GM23338 (cell line): Measurements from ENCODE around the gene CLSTN1. TPM values are rescaled to one million over a fixed set of nuclear protein-coding genes. Genes with fewer than 3 reads are reported as not detected.

Experiments used
- ATAC-seq: fragments of 200-7000 bp; cut with Tn5 transposase; 3 replicates; pipeline ENCODE4 v1.9.1; 2020
- DNase-seq: peaks from one replicate; pipeline ENCODE4 v3.0.0-alpha.2; 2015; ENCODE audit warnings: low spot score
- H2AFZ ChIP-seq: fragments of 200-600 bp; sonication (generic); 2 replicates; pipeline ENCODE4 v1.8.0; 2016; ENCODE audit warnings: antibody characterized with exemption, mild to moderate bottlenecking, moderate library complexity
- H3F3A ChIP-seq: fragments of 200-600 bp; sonication (generic); replicated peaks from 2 replicates; pipeline ENCODE4 v1.8.0; 2017; ENCODE audit warnings: antibody characterized with exemption, mixed run types, low read depth
- H3K27ac ChIP-seq: fragments of 200-600 bp; sonication (generic); 2 replicates; pipeline ENCODE4 v1.6.1; 2016; ENCODE audit warnings: low read depth
- H3K27me3 ChIP-seq: fragments of 200-600 bp; sonication (generic); 2 replicates; pipeline ENCODE4 v1.8.0; 2016; ENCODE audit warnings: mild to moderate bottlenecking, mixed run types, moderate library complexity; ENCODE audit not compliant: insufficient read depth
- H3K36me3 ChIP-seq: fragments of 200-600 bp; sonication (generic); 2 replicates; pipeline ENCODE4 v1.8.0; 2016; ENCODE audit warnings: mild to moderate bottlenecking; ENCODE audit not compliant: insufficient read depth
- H3K4me1 ChIP-seq: fragments of 200-600 bp; sonication (generic); 2 replicates; pipeline ENCODE4 v1.8.0; 2016; ENCODE audit warnings: mild to moderate bottlenecking, moderate library complexity; ENCODE audit not compliant: insufficient read depth
- H3K4me2 ChIP-seq: fragments of 200-600 bp; sonication (generic); 2 replicates; pipeline ENCODE4 v1.7.1; 2017; ENCODE audit warnings: mixed run types
- H3K4me3 ChIP-seq: fragments of 200-600 bp; sonication (generic); 2 replicates; pipeline ENCODE4 v1.6.1; 2016; ENCODE audit warnings: mixed run types
- H3K79me2 ChIP-seq: fragments of 200-600 bp; sonication (generic); replicated peaks from 2 replicates; pipeline ENCODE4 v1.8.0; 2017; ENCODE audit warnings: mild to moderate bottlenecking; ENCODE audit not compliant: insufficient read depth
- H3K9me2 ChIP-seq: fragments of 200-600 bp; sonication (generic); 2 replicates; pipeline ENCODE4 v1.8.0; 2017; ENCODE audit not compliant: insufficient read depth
- H4K20me1 ChIP-seq: fragments of 200-600 bp; sonication (generic); replicated peaks from 2 replicates; pipeline ENCODE4 v1.8.0; 2017; ENCODE audit warnings: mild to moderate bottlenecking; ENCODE audit not compliant: insufficient read depth
- H3K27ac Mint-ChIP-seq: 2 replicates; pipeline ENCODE4 v1.8.0; 2020; ENCODE audit warnings: inconsistent platforms, mild to moderate bottlenecking, moderate library complexity, mixed read lengths
- H3K27me3 Mint-ChIP-seq: 3 replicates; pipeline ENCODE4 v1.8.0; 2022; ENCODE audit warnings: low read depth, mild to moderate bottlenecking, moderate library complexity, mixed read lengths, inconsistent platforms; ENCODE audit not compliant: insufficient read depth, poor library complexity
- H3K36me3 Mint-ChIP-seq: 3 replicates; pipeline ENCODE4 v1.8.0; 2021; ENCODE audit warnings: low read depth, mild to moderate bottlenecking, inconsistent platforms, moderate library complexity, mixed read lengths
- H3K4me1 Mint-ChIP-seq: 3 replicates; pipeline ENCODE4 v1.8.0; 2020; ENCODE audit warnings: mild to moderate bottlenecking, inconsistent platforms, mixed read lengths
- H3K4me3 Mint-ChIP-seq: 3 replicates; pipeline ENCODE4 v1.8.0; 2021; ENCODE audit warnings: moderate library complexity, mild to moderate bottlenecking, inconsistent platforms, mixed read lengths
- H3K9me3 Mint-ChIP-seq: 3 replicates; pipeline ENCODE4 v1.8.0; 2020; ENCODE audit warnings: moderate library complexity, mild to moderate bottlenecking, inconsistent platforms, mixed read lengths
- CREB1 ChIP-seq: fragments of 250-450 bp; sonication (Bioruptor Pico); IDR thresholded peaks from 2 replicates; pipeline ENCODE4 v1.5.0; 2020; ENCODE audit warnings: low read depth, mild to moderate bottlenecking, moderate library complexity
- ETS1 ChIP-seq: IDR thresholded peaks from 2 replicates; pipeline ENCODE4 v1.6.1; 2016; ENCODE audit warnings: antibody characterized with exemption
- EZH2phosphoT487 ChIP-seq: fragments of 200-600 bp; sonication (generic); IDR thresholded peaks from one replicate; pipeline ENCODE4 v1.8.1; 2018; ENCODE audit warnings: antibody characterized with exemption; ENCODE audit not compliant: unreplicated experiment
- JUNB ChIP-seq: IDR thresholded peaks from one replicate; pipeline ENCODE4 v1.6.1; 2016; ENCODE audit warnings: antibody characterized with exemption; ENCODE audit not compliant: unreplicated experiment
- NANOG ChIP-seq: IDR thresholded peaks from 2 replicates; pipeline ENCODE4 v1.6.1; 2016; ENCODE audit warnings: antibody characterized with exemption, borderline replicate concordance
- POLR2AphosphoS5 ChIP-seq: IDR thresholded peaks from 2 replicates; pipeline ENCODE4 v1.6.1; 2016; ENCODE audit warnings: antibody characterized with exemption, low read depth
- STAT1 ChIP-seq: IDR thresholded peaks from one replicate; pipeline ENCODE4 v1.6.1; 2016; ENCODE audit warnings: antibody characterized with exemption; ENCODE audit not compliant: unreplicated experiment
- ZNF462 ChIP-seq: fragments of 250-450 bp; sonication (Bioruptor Pico); IDR thresholded peaks from 2 replicates; pipeline ENCODE4 v1.5.0; 2020; ENCODE audit warnings: mild to moderate bottlenecking, moderate library complexity
- polyA plus RNA-seq: library from polyadenylated mRNA; unstranded; fragments of >200 nt; fragmentation: Nextera tagmentation; extraction: Ambion mirVana; gene quantifications from 2 replicates; pipeline ENCODE4 v1.2.1, GENCODE V29; 2016
- total RNA-seq: library from RNA; depleted of rRNA; stranded (reverse); fragments of >200 nt; shearing (Covaris generic); gene quantifications from 2 replicates; pipeline ENCODE4 v1.2.3, GENCODE V29; 2014
- TF ChIP-seq, protein P1 (sequence below), 2 experiments: fragments of 200-600 bp in 1 of 2; sonication (generic) in 1 of 2; conservative IDR thresholded peaks; 2 replicates each; pipeline versions ENCODE4 v1.5.1 to v1.6.1; 2016 to 2017; ENCODE audit warnings: antibody characterized with exemption in 2 of 2, low read depth in 2 of 2, mild to moderate bottlenecking in 2 of 2, moderate library complexity in 1 of 2

Gene CLSTN1
- total and polyA plus RNA-seq, 2 experiments from 2014 or later = 38.5 to 66.2 TPM

GRCh38 chr1:9847269-9847668 lies 23.5 kb upstream of the CLSTN1 start:
- no peaks in the 10 kb centered on the region for H3K9me3 Mint-ChIP-seq

GRCh38 chr1:9846611-9847171 lies 22.9 kb upstream of the CLSTN1 start:
- DNase-seq = no peak
- no peak overlapping the region for H3K27ac Mint-ChIP-seq
- ATAC-seq = peak; percentile 13
- TF ChIP-seq ETS1 (no peak), EZH2phosphoT487 (no peak), STAT1 (no peak), NANOG (no peak), ZNF462 (no peak), CREB1 (CRISPR knock-in tag) (no peak)
- TF ChIP-seq, protein P1, sequence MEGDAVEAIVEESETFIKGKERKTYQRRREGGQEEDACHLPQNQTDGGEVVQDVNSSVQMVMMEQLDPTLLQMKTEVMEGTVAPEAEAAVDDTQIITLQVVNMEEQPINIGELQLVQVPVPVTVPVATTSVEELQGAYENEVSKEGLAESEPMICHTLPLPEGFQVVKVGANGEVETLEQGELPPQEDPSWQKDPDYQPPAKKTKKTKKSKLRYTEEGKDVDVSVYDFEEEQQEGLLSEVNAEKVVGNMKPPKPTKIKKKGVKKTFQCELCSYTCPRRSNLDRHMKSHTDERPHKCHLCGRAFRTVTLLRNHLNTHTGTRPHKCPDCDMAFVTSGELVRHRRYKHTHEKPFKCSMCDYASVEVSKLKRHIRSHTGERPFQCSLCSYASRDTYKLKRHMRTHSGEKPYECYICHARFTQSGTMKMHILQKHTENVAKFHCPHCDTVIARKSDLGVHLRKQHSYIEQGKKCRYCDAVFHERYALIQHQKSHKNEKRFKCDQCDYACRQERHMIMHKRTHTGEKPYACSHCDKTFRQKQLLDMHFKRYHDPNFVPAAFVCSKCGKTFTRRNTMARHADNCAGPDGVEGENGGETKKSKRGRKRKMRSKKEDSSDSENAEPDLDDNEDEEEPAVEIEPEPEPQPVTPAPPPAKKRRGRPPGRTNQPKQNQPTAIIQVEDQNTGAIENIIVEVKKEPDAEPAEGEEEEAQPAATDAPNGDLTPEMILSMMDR (conservative IDR thresholded peaks at IDR 0.05; ENCODE audit: low read depth in 2 of 2) = no peak

More at GRCh38 chr1:9847269-9847668, 23.5 kb upstream of the CLSTN1 start:
- TF ChIP-seq, protein P1 (conservative IDR thresholded peaks at IDR 0.05; ENCODE audit: low read depth in 2 of 2) = no peak
- TF ChIP-seq POLR2AphosphoS5 = no peak
- TF ChIP-seq STAT1 = no peak
- no peak for TF ChIP-seq JUNB
- TF ChIP-seq NANOG = no peak
- no peak for ATAC-seq
- Histone ChIP-seq H3K4me1 (peaks cover 14% of the 10 kb centered on the region), H3F3A (peaks cover 6% of the 10 kb centered on the region; the same call in 1 of the 2 replicates), H3K9me2 (no peaks in the 10 kb centered on the region), H3K27ac (no peak overlapping the region), H3K79me2 (no peaks in the 10 kb centered on the region), H3K4me3 (no peak overlapping the region), H3K4me2 (peak overlapping the region; percentile 65; the same call in 1 of the 2 replicates), H3K36me3 (no peaks in the 10 kb centered on the region), H3K27me3 (no peaks in the 10 kb centered on the region), H2AFZ (no peak overlapping the region), H4K20me1 (no peaks in the 10 kb centered on the region)
- no peak for DNase-seq
- Mint-ChIP-seq H3K27ac (no peak overlapping the region), H3K4me1 (peaks cover 40% of the 10 kb centered on the region), H3K4me3 (no peak overlapping the region), H3K27me3 (peaks cover 4% of the 10 kb centered on the region), H3K36me3 (no peaks in the 10 kb centered on the region)

More at GRCh38 chr1:9846611-9847171, 22.9 kb upstream of the CLSTN1 start:
- no peaks in the 10 kb centered on the region for H3K79me2 ChIP-seq
- H3F3A ChIP-seq = peaks cover 6% of the 10 kb centered on the region; the same call in 1 of the 2 replicates
- no peaks in the 10 kb centered on the region for H3K36me3 ChIP-seq
- no peaks in the 10 kb centered on the region for H4K20me1 ChIP-seq
- H3K9me2 ChIP-seq = no peaks in the 10 kb centered on the region
- H3K27me3 Mint-ChIP-seq = peaks cover 6% of the 10 kb centered on the region
- peaks cover 40% of the 10 kb centered on the region for H3K4me1 Mint-ChIP-seq
- no peak overlapping the region for H3K4me3 ChIP-seq
- H3K4me1 ChIP-seq = peaks cover 14% of the 10 kb centered on the region
- no peaks in the 10 kb centered on the region for H3K36me3 Mint-ChIP-seq
- no peaks in the 10 kb centered on the region for H3K9me3 Mint-ChIP-seq
- H3K4me3 Mint-ChIP-seq = no peak overlapping the region
- H3K27me3 ChIP-seq = no peaks in the 10 kb centered on the region
- no peak overlapping the region for H3K27ac ChIP-seq
- H3K4me2 ChIP-seq = peak overlapping the region; percentile 65
- no peak overlapping the region for H2AFZ ChIP-seq
